GM23338 (cell line): ENCODE results near the gene CYBC1. TPM values are rescaled to one million over a fixed set of nuclear protein-coding genes. Genes with fewer than 3 reads are reported as not detected.

Experiments used
- ATAC-seq: fragments of 200-7000 bp; cut with Tn5 transposase; 3 replicates; pipeline ENCODE4 v1.9.1; 2020
- DNase-seq: peaks from one replicate; pipeline ENCODE4 v3.0.0-alpha.2; 2015; ENCODE audit warnings: low spot score
- H2AFZ ChIP-seq: fragments of 200-600 bp; sonication (generic); 2 replicates; pipeline ENCODE4 v1.8.0; 2016; ENCODE audit warnings: antibody characterized with exemption, mild to moderate bottlenecking, moderate library complexity
- H3F3A ChIP-seq: fragments of 200-600 bp; sonication (generic); replicated peaks from 2 replicates; pipeline ENCODE4 v1.8.0; 2017; ENCODE audit warnings: antibody characterized with exemption, mixed run types, low read depth
- H3K27ac ChIP-seq: fragments of 200-600 bp; sonication (generic); 2 replicates; pipeline ENCODE4 v1.6.1; 2016; ENCODE audit warnings: low read depth
- H3K27me3 ChIP-seq: fragments of 200-600 bp; sonication (generic); 2 replicates; pipeline ENCODE4 v1.8.0; 2016; ENCODE audit warnings: mild to moderate bottlenecking, mixed run types, moderate library complexity; ENCODE audit not compliant: insufficient read depth
- H3K36me3 ChIP-seq: fragments of 200-600 bp; sonication (generic); 2 replicates; pipeline ENCODE4 v1.8.0; 2016; ENCODE audit warnings: mild to moderate bottlenecking; ENCODE audit not compliant: insufficient read depth
- H3K4me1 ChIP-seq: fragments of 200-600 bp; sonication (generic); 2 replicates; pipeline ENCODE4 v1.8.0; 2016; ENCODE audit warnings: mild to moderate bottlenecking, moderate library complexity; ENCODE audit not compliant: insufficient read depth
- H3K4me2 ChIP-seq: fragments of 200-600 bp; sonication (generic); 2 replicates; pipeline ENCODE4 v1.7.1; 2017; ENCODE audit warnings: mixed run types
- H3K4me3 ChIP-seq: fragments of 200-600 bp; sonication (generic); 2 replicates; pipeline ENCODE4 v1.6.1; 2016; ENCODE audit warnings: mixed run types
- H3K79me2 ChIP-seq: fragments of 200-600 bp; sonication (generic); replicated peaks from 2 replicates; pipeline ENCODE4 v1.8.0; 2017; ENCODE audit warnings: mild to moderate bottlenecking; ENCODE audit not compliant: insufficient read depth
- H3K9me2 ChIP-seq: fragments of 200-600 bp; sonication (generic); 2 replicates; pipeline ENCODE4 v1.8.0; 2017; ENCODE audit not compliant: insufficient read depth
- H4K20me1 ChIP-seq: fragments of 200-600 bp; sonication (generic); replicated peaks from 2 replicates; pipeline ENCODE4 v1.8.0; 2017; ENCODE audit warnings: mild to moderate bottlenecking; ENCODE audit not compliant: insufficient read depth
- H3K27ac Mint-ChIP-seq: 2 replicates; pipeline ENCODE4 v1.8.0; 2020; ENCODE audit warnings: inconsistent platforms, mild to moderate bottlenecking, moderate library complexity, mixed read lengths
- H3K27me3 Mint-ChIP-seq: 3 replicates; pipeline ENCODE4 v1.8.0; 2022; ENCODE audit warnings: low read depth, mild to moderate bottlenecking, moderate library complexity, mixed read lengths, inconsistent platforms; ENCODE audit not compliant: insufficient read depth, poor library complexity
- H3K36me3 Mint-ChIP-seq: 3 replicates; pipeline ENCODE4 v1.8.0; 2021; ENCODE audit warnings: low read depth, mild to moderate bottlenecking, inconsistent platforms, moderate library complexity, mixed read lengths
- H3K4me1 Mint-ChIP-seq: 3 replicates; pipeline ENCODE4 v1.8.0; 2020; ENCODE audit warnings: mild to moderate bottlenecking, inconsistent platforms, mixed read lengths
- H3K4me3 Mint-ChIP-seq: 3 replicates; pipeline ENCODE4 v1.8.0; 2021; ENCODE audit warnings: moderate library complexity, mild to moderate bottlenecking, inconsistent platforms, mixed read lengths
- H3K9me3 Mint-ChIP-seq: 3 replicates; pipeline ENCODE4 v1.8.0; 2020; ENCODE audit warnings: moderate library complexity, mild to moderate bottlenecking, inconsistent platforms, mixed read lengths
- CREB1 ChIP-seq: fragments of 250-450 bp; sonication (Bioruptor Pico); IDR thresholded peaks from 2 replicates; pipeline ENCODE4 v1.5.0; 2020; ENCODE audit warnings: low read depth, mild to moderate bottlenecking, moderate library complexity
- EZH2 ChIP-seq: fragments of 200-600 bp; sonication (generic); IDR thresholded peaks from one replicate; pipeline ENCODE4 v1.8.0; 2017; ENCODE audit warnings: antibody characterized with exemption, mild to moderate bottlenecking, low read depth; ENCODE audit not compliant: unreplicated experiment
- EZH2phosphoT487 ChIP-seq: fragments of 200-600 bp; sonication (generic); IDR thresholded peaks from one replicate; pipeline ENCODE4 v1.8.1; 2018; ENCODE audit warnings: antibody characterized with exemption; ENCODE audit not compliant: unreplicated experiment
- POLR2AphosphoS5 ChIP-seq: IDR thresholded peaks from 2 replicates; pipeline ENCODE4 v1.6.1; 2016; ENCODE audit warnings: antibody characterized with exemption, low read depth
- REST ChIP-seq: IDR thresholded peaks from one replicate; pipeline ENCODE4 v1.6.1; 2018; ENCODE audit warnings: antibody characterized with exemption; ENCODE audit not compliant: unreplicated experiment
- STAT1 ChIP-seq: IDR thresholded peaks from one replicate; pipeline ENCODE4 v1.6.1; 2016; ENCODE audit warnings: antibody characterized with exemption; ENCODE audit not compliant: unreplicated experiment
- ZNF331 ChIP-seq: fragments of 250-450 bp; sonication (Bioruptor Pico); IDR thresholded peaks from 2 replicates; pipeline ENCODE4 v1.5.0; 2020; ENCODE audit warnings: low read depth, mild to moderate bottlenecking, moderate library complexity
- polyA plus RNA-seq: library from polyadenylated mRNA; unstranded; fragments of >200 nt; fragmentation: Nextera tagmentation; extraction: Ambion mirVana; gene quantifications from 2 replicates; pipeline ENCODE4 v1.2.1, GENCODE V29; 2016
- total RNA-seq: library from RNA; depleted of rRNA; stranded (reverse); fragments of >200 nt; shearing (Covaris generic); gene quantifications from 2 replicates; pipeline ENCODE4 v1.2.3, GENCODE V29; 2014

CYBC1 gene
- total and polyA plus RNA-seq, 2 experiments from 2014 or later, result 24.7 to 72.4 TPM

- no peak for TF ChIP-seq REST
- TF ChIP-seq POLR2AphosphoS5, result no peak
Measured at GRCh38 chr17:82440991-82441627, 9.4 kb downstream of the CYBC1 start (continued).

GRCh38 chr17:82440469-82440981, 10.0 kb downstream of the CYBC1 start:
- H3K4me1 Mint-ChIP-seq, result peaks cover 15% of the 10 kb centered on the region
- peaks cover 5% of the 10 kb centered on the region for H3K4me1 ChIP-seq
- 0 out of 2 replicates have a peak overlapping the region, but pooled peaks have one; percentile 74 for H3K27ac ChIP-seq
- peaks cover 15% of the 10 kb centered on the region for H3K27me3 Mint-ChIP-seq
- H4K20me1 ChIP-seq, result no peaks in the 10 kb centered on the region; the same call in 1 of the 2 replicates
- no peak overlapping the region for H2AFZ ChIP-seq
- H3K4me3 Mint-ChIP-seq, result no peak overlapping the region; the same call in 2 of the 3 replicates
- H3K9me3 Mint-ChIP-seq, result no peaks in the 10 kb centered on the region
- DNase-seq, result peak; percentile 31
- 0 out of 2 replicates have a peak, but pooled peaks cover 3% of the 10 kb centered on the region for H3F3A ChIP-seq
- H3K36me3 Mint-ChIP-seq, result peaks cover 15% of the 10 kb centered on the region
- TF ChIP-seq POLR2AphosphoS5 (peak; percentile 29), ZNF331 (CRISPR knock-in tag) (no peak), CREB1 (CRISPR knock-in tag) (no peak)
- no peaks in the 10 kb centered on the region for H3K9me2 ChIP-seq
- peak overlapping the region; percentile 51 for H3K27ac Mint-ChIP-seq
- no peaks in the 10 kb centered on the region for H3K36me3 ChIP-seq
- H3K27me3 ChIP-seq, result no peaks in the 10 kb centered on the region
- H3K4me2 ChIP-seq, result no peak overlapping the region; the same call in 1 of the 2 replicates
- no peaks in the 10 kb centered on the region for H3K79me2 ChIP-seq
- ATAC-seq, result peak; percentile 17
- no peak overlapping the region for H3K4me3 ChIP-seq

- no peaks in the 10 kb centered on the region for H3K79me2 ChIP-seq
- 0 out of 2 replicates have a peak, but pooled peaks cover 3% of the 10 kb centered on the region for H3F3A ChIP-seq
- peaks cover 5% of the 10 kb centered on the region for H3K4me1 ChIP-seq
- no peak overlapping the region for H2AFZ ChIP-seq
- no peaks in the 10 kb centered on the region for H3K9me2 ChIP-seq
- no peaks in the 10 kb centered on the region; the same call in 1 of the 2 replicates for H4K20me1 ChIP-seq
- no peaks in the 10 kb centered on the region for H3K27me3 ChIP-seq
- H3K36me3 ChIP-seq, result no peaks in the 10 kb centered on the region
- Mint-ChIP-seq H3K36me3 (peaks cover 15% of the 10 kb centered on the region), H3K9me3 (no peaks in the 10 kb centered on the region), H3K4me3 (no peak overlapping the region; the same call in 2 of the 3 replicates), H3K27ac (no peak overlapping the region), H3K4me1 (peaks cover 18% of the 10 kb centered on the region), H3K27me3 (peaks cover 19% of the 10 kb centered on the region)
- H3K4me3 ChIP-seq, result no peak overlapping the region
- H3K27ac ChIP-seq, result no peak overlapping the region
- no peak overlapping the region for H3K4me2 ChIP-seq
- ATAC-seq (peak; percentile 7), DNase-seq (no peak)
- no peak for TF ChIP-seq EZH2phosphoT487
- TF ChIP-seq CREB1 (CRISPR knock-in tag), result no peak
- no peak for TF ChIP-seq REST
- no peak for TF ChIP-seq STAT1
- no peak for TF ChIP-seq EZH2
- TF ChIP-seq ZNF331 (CRISPR knock-in tag), result no peak
Measured at GRCh38 chr17:82439829-82440365, 10.7 kb downstream of the CYBC1 start.
